GM10248 (cell line): Measurements from ENCODE around the gene IL10RB.
A peak's percentile ranks its signal among the peaks of the same experiment; 100 is the strongest.

Experiments used
- CTCF ChIA-PET: fragments of 300-600 bp; sonication (Branson Sonifier 250); formaldehyde crosslinking; extraction: SDS; loops from one replicate; lab custom pipeline; 2021; ENCODE audit warnings: antibody characterized with exemption; lab: Yijun Ruan, JAX
- POLR2A ChIA-PET: fragments of 350-650 bp; sonication (Branson Sonifier 250); formaldehyde crosslinking; extraction: SDS; loops from one replicate; lab custom pipeline; 2020; ENCODE audit warnings: antibody characterized with exemption; lab: Yijun Ruan, JAX
- DNase-seq: peaks from one replicate; pipeline ENCODE4 v3.0.0; 2012; ENCODE audit errors: extremely low spot score
- CTCF ChIP-seq: IDR thresholded peaks from 2 replicates; pipeline ENCODE4 v1.5.1; 2012; ENCODE audit warnings: mild to moderate bottlenecking, low read depth; ENCODE audit errors: extremely low read depth, missing control alignments, control extremely low read depth

Gene IL10RB

GRCh38 chr21:33229099-33229783 is 36.9 kb upstream of the IL10RB start:
- TF ChIP-seq CTCF, result no peak
- ChIA-PET CTCF (interaction anchor here (1.0 to 2.0 kb wide), 3 partner anchors 10 to 223 kb away, joined by 3 to 4 read pairs (median 4); no protein-coding TSS in a partner anchor), POLR2A (no interaction called here)
- DNase-seq, result no peak

GRCh38 chr21:33229784-33230544 is 36.2 kb upstream of the IL10RB start, which contains the start of gene IFNAR2:
TSS of gene IFNAR2 (plus strand) at chr21:33229938. CDS start at chr21:33241923, 11,985 bp downstream.
- peak; percentile 95 for DNase-seq
- TF ChIP-seq CTCF, result no peak
- ChIA-PET POLR2A (no interaction called here), CTCF (interaction anchor here (1.0 to 2.0 kb wide), 4 partner anchors 10 to 222 kb away, joined by 3 to 4 read pairs (median 4); no protein-coding TSS in a partner anchor)

- TF ChIP-seq CTCF, result peak; percentile 19
- DNase-seq, result no peak
- ChIA-PET POLR2A (no interaction called here), CTCF (interaction anchor here (1.1 to 1.4 kb wide), 4 partner anchors 9 to 34 kb away, joined by 3 to 4 read pairs (median 4); no protein-coding TSS in a partner anchor)
Observed at GRCh38 chr21:33230545-33231324, 35.4 kb upstream of the IL10RB start.

GRCh38 chr21:33231526-33231925 is 34.6 kb upstream of the IL10RB start:
- no peak for DNase-seq
- POLR2A ChIA-PET, result no interaction called here
- no peak for TF ChIP-seq CTCF
- CTCF ChIA-PET, result interaction anchor here (1.1 to 1.4 kb wide), 2 partner anchors 32 to 35 kb away, joined by 3 read pairs; no protein-coding TSS in a partner anchor

GRCh38 chr21:33232291-33233034 is 33.7 kb upstream of the IL10RB start:
- DNase-seq, result no peak
- TF ChIP-seq CTCF, result no peak
- CTCF ChIA-PET, result interaction anchor here (1.1 to 3.2 kb wide), 4 partner anchors 33 to 36 kb away, joined by 3 to 11 read pairs (median 3); no protein-coding TSS in a partner anchor
- POLR2A ChIA-PET, result no interaction called here
